ENCODE measurements around the gene ELMO1.

DNA sequence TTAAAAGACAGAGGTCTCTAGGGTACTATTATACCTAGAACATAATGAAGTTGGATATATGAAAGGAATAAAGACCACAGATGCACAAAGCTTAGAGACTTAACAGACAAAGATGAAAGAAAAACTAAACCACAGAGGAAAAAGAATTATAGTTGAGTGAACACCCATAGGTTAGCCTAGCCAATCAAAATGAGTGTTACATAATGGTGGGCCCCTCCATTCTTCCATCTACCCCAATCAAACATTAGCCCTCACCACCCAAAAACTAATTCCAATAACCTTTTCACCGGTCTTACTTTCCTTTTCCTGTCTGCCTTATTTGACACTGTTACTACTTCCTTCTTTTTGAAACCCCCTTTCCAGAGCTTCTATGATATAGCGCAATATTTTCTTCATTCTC, 130.1 kb downstream of the ELMO1 start:
- TF ChIP-seq, protein P1, sequence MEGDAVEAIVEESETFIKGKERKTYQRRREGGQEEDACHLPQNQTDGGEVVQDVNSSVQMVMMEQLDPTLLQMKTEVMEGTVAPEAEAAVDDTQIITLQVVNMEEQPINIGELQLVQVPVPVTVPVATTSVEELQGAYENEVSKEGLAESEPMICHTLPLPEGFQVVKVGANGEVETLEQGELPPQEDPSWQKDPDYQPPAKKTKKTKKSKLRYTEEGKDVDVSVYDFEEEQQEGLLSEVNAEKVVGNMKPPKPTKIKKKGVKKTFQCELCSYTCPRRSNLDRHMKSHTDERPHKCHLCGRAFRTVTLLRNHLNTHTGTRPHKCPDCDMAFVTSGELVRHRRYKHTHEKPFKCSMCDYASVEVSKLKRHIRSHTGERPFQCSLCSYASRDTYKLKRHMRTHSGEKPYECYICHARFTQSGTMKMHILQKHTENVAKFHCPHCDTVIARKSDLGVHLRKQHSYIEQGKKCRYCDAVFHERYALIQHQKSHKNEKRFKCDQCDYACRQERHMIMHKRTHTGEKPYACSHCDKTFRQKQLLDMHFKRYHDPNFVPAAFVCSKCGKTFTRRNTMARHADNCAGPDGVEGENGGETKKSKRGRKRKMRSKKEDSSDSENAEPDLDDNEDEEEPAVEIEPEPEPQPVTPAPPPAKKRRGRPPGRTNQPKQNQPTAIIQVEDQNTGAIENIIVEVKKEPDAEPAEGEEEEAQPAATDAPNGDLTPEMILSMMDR (IDR thresholded peaks at IDR 0.05) = no peak
- no peak for TF ChIP-seq ZFX (IDR thresholded peaks at IDR 0.05; ENCODE audit: borderline replicate concordance)

All from 22Rv1 (cell line).